ENCODE results near the gene SECISBP2L.

GRCh38 chr15:49052662-49053061, 6.4 kb upstream of the SECISBP2L start:
- no peak for TF ChIP-seq ZNF384 (IDR thresholded peaks at IDR 0.05)
- no peak for TF ChIP-seq FOXM1 (IDR thresholded peaks at IDR 0.05; ENCODE audit: borderline replicate concordance)

Data from HEK293T (cell line).